GM19455 (cell line): Measurements from ENCODE around the gene CACNA2D4.

Source experiments
- ATAC-seq: cut with Tn5 transposase; IDR thresholded peaks from one replicate; pipeline ENCODE4 v1.9.1; 2021; ENCODE audit not compliant: unreplicated experiment

Gene CACNA2D4

GRCh38 chr12:1834186-1834925 lies 84.1 kb downstream of the CACNA2D4 start:
- no peak for ATAC-seq

- ATAC-seq, result no peak
Measured at GRCh38 chr12:1833596-1834028, 84.8 kb downstream of the CACNA2D4 start.

- no peak for ATAC-seq
Measured at GRCh38 chr12:1832801-1833595, 85.5 kb downstream of the CACNA2D4 start.

GRCh38 chr12:1830981-1831963 lies 87.2 kb downstream of the CACNA2D4 start:
- ATAC-seq, result no peak

- ATAC-seq, result no peak
Measured at GRCh38 chr12:1830401-1830845, 88.0 kb downstream of the CACNA2D4 start.

GRCh38 chr12:1829306-1829900 lies 89.0 kb downstream of the CACNA2D4 start:
- ATAC-seq, result no peak

- no peak for ATAC-seq
Measured at GRCh38 chr12:1828856-1829255, 89.6 kb downstream of the CACNA2D4 start.

GRCh38 chr12:1827826-1828805 lies 90.3 kb downstream of the CACNA2D4 start:
- no peak for ATAC-seq

GRCh38 chr12:1826867-1827705 lies 91.4 kb downstream of the CACNA2D4 start:
- no peak for ATAC-seq

- no peak for ATAC-seq
Measured at GRCh38 chr12:1826401-1826800, 92.1 kb downstream of the CACNA2D4 start.

- no peak for ATAC-seq
Measured at GRCh38 chr12:1825382-1826102, 92.9 kb downstream of the CACNA2D4 start.

GRCh38 chr12:1823237-1823636 lies 95.2 kb downstream of the CACNA2D4 start:
- ATAC-seq, result no peak

- ATAC-seq, result no peak
Measured at GRCh38 chr12:1822699-1823098, 95.8 kb downstream of the CACNA2D4 start.

- ATAC-seq, result no peak
Measured at GRCh38 chr12:1821805-1822204, 96.6 kb downstream of the CACNA2D4 start.

- no peak for ATAC-seq
Measured at GRCh38 chr12:1820896-1821291, 97.6 kb downstream of the CACNA2D4 start.

- ATAC-seq, result no peak
Measured at GRCh38 chr12:1820191-1820895, 98.1 kb downstream of the CACNA2D4 start, which contains the start of gene LRTM2. TSS of gene LRTM2 (plus strand) at chr12:1820565. CDS start at chr12:1828149, 7,584 bp downstream.

GRCh38 chr12:1819571-1819970 lies 98.9 kb downstream of the CACNA2D4 start:
- no peak for ATAC-seq
